Gastroesophageal sphincter (tissue), 4 donors: ENCODE data around the gene MREG. TPM values are rescaled to one million over a fixed set of nuclear protein-coding genes. Genes with fewer than 3 reads are reported as not detected.

ENCODE experiments used
- ATAC-seq: fragments of 150-250 bp; one replicate; pipeline ENCODE4 v1.9.1; 2016; ENCODE audit warnings: mild to moderate bottlenecking, moderate library complexity
- H3K27ac ChIP-seq, 4 donors: fragments of 200-600 bp; sonication (generic) in 3 of 4; 1 replicate in 3 of 4; 2 replicates in 1 of 4; pipeline ENCODE4 v1.5.1; 2016 to 2019
- H3K27me3 ChIP-seq: fragments of 200-600 bp; sonication (generic); one replicate; pipeline ENCODE4 v1.5.1; 2019
- H3K36me3 ChIP-seq, 2 donors: fragments of 200-600 bp; sonication (generic); one replicate each; pipeline ENCODE4 v1.5.1; 2019; ENCODE audit warnings: control low read depth in 1 of 2
- H3K4me1 ChIP-seq, 3 donors: fragments of 200-600 bp; sonication (generic); 1 replicate in 2 of 3; 2 replicates in 1 of 3; pipeline ENCODE4 v1.5.1; 2016 to 2019; ENCODE audit warnings: control low read depth in 2 of 3
- H3K4me3 ChIP-seq, 2 donors: fragments of 200-600 bp; sonication (generic); one replicate each; pipeline ENCODE4 v1.5.1; 2019; ENCODE audit warnings: mild to moderate bottlenecking in 1 of 2, moderate library complexity in 1 of 2
- H3K9me3 ChIP-seq, 3 donors: fragments of 200-600 bp; sonication (generic); one replicate each; pipeline ENCODE4 v1.5.1; 2017 to 2019; ENCODE audit warnings: control low read depth in 2 of 3
- CTCF ChIP-seq, 4 experiments: fragments of 200-600 bp in 2 of 4; fragments of 450-650 bp in 2 of 4; sonication (generic) in 1 of 4; IDR thresholded peaks; one replicate each; pipeline ENCODE4 v1.5.1; 2017 to 2019; ENCODE audit warnings: antibody characterized with exemption in 4 of 4, mild to moderate bottlenecking in 2 of 4, moderate library complexity in 2 of 4
- EP300 ChIP-seq: sonication (generic); formaldehyde crosslinking; IDR thresholded peaks from one replicate; pipeline ENCODE4 v1.6.1; 2017; ENCODE audit warnings: antibody characterized with exemption, mild to moderate bottlenecking
- POLR2A ChIP-seq, 2 donors: fragments of 450-650 bp; IDR thresholded peaks; one replicate each; pipeline ENCODE4 v1.6.1; 2017; ENCODE audit warnings: antibody characterized with exemption in 2 of 2, mild to moderate bottlenecking in 2 of 2, moderate library complexity in 1 of 2
- POLR2AphosphoS5 ChIP-seq: sonication (generic); formaldehyde crosslinking; IDR thresholded peaks from one replicate; pipeline ENCODE4 v1.6.1; 2017; ENCODE audit warnings: antibody characterized with exemption
- WGBS, 2 donors: methylation state at CpG; one replicate each; pipeline ENCODE4 v1.1.5; 2018; ENCODE audit warnings: low coverage in 1 of 2; 5-methylcytosine and 5-hydroxymethylcytosine counted together
- total RNA-seq, 4 donors: library from RNA; depleted of rRNA; stranded (reverse); fragments of >200 nt; gene quantifications; one replicate each; pipeline ENCODE4 v1.1.0, GENCODE V29; 2016

MREG gene
- total RNA-seq, 4 donors from 2014 or later = 0.40 to 3.3 (median 0.54) TPM

GRCh38 chr2:215969131-215969841, 44.1 kb downstream of the MREG start:
- Histone ChIP-seq H3K36me3 (no peaks in the 10 kb centered on the region), H3K4me3 (no peak overlapping the region), H3K27me3 (no peaks in the 10 kb centered on the region), H3K4me1 (no peaks in the 10 kb centered on the region), H3K27ac (no peak overlapping the region), H3K9me3 (no peaks in the 10 kb centered on the region)
- ATAC-seq = no peak
- WGBS, 2 donors = 88% methylated on average over 5 of the region's 6 CpGs
- no peak for TF ChIP-seq EP300
- TF ChIP-seq POLR2A (IDR thresholded peaks at IDR 0.05) = no peak
- no peak for TF ChIP-seq CTCF (IDR thresholded peaks at IDR 0.05)
- TF ChIP-seq POLR2AphosphoS5 = no peak

GRCh38 chr2:215968499-215968898, 44.9 kb downstream of the MREG start:
- H3K36me3 ChIP-seq = no peaks in the 10 kb centered on the region
- no peaks in the 10 kb centered on the region for H3K27me3 ChIP-seq
- ATAC-seq = no peak
- H3K4me1 ChIP-seq = no peaks in the 10 kb centered on the region
- no peak overlapping the region for H3K27ac ChIP-seq
- 95 to 100% methylated on average over 2 of the region's 3 CpGs for WGBS, 2 donors
- no peaks in the 10 kb centered on the region for H3K9me3 ChIP-seq
- H3K4me3 ChIP-seq = no peak overlapping the region
- TF ChIP-seq POLR2AphosphoS5 = no peak
- no peak for TF ChIP-seq EP300
- TF ChIP-seq CTCF (IDR thresholded peaks at IDR 0.05) = no peak
- no peak for TF ChIP-seq POLR2A (IDR thresholded peaks at IDR 0.05)

GRCh38 chr2:215967590-215968378, 45.6 kb downstream of the MREG start:
- no peak overlapping the region for H3K4me3 ChIP-seq
- no peaks in the 10 kb centered on the region for H3K4me1 ChIP-seq
- no peaks in the 10 kb centered on the region for H3K9me3 ChIP-seq
- no peak for ATAC-seq
- H3K27me3 ChIP-seq = no peaks in the 10 kb centered on the region
- whole genome bisulfite sequencing, 2 donors = 79 to 83% methylated on average over 3 of the region's 3 CpGs
- H3K36me3 ChIP-seq = no peaks in the 10 kb centered on the region
- H3K27ac ChIP-seq = no peak overlapping the region
- TF ChIP-seq EP300 = no peak

GRCh38 chr2:215966951-215967350, 46.4 kb downstream of the MREG start:
- no peaks in the 10 kb centered on the region for H3K36me3 ChIP-seq
- 80 to 81% methylated on average over 3 of the region's 3 CpGs for WGBS, 2 donors
- H3K4me3 ChIP-seq = no peak overlapping the region
- TF ChIP-seq POLR2AphosphoS5 = no peak
- TF ChIP-seq POLR2A (IDR thresholded peaks at IDR 0.05) = no peak
- no peak for TF ChIP-seq CTCF (IDR thresholded peaks at IDR 0.05)
- TF ChIP-seq EP300 = no peak
- H3K27ac ChIP-seq = no peak overlapping the region
- no peak for ATAC-seq
- H3K27me3 ChIP-seq = no peaks in the 10 kb centered on the region
- H3K9me3 ChIP-seq = no peaks in the 10 kb centered on the region
- no peaks in the 10 kb centered on the region for H3K4me1 ChIP-seq

GRCh38 chr2:215966274-215966673, 47.1 kb downstream of the MREG start:
- Histone ChIP-seq H3K27me3 (no peaks in the 10 kb centered on the region), H3K4me3 (no peak overlapping the region), H3K4me1 (no peaks in the 10 kb centered on the region), H3K27ac (no peak overlapping the region), H3K9me3 (no peaks in the 10 kb centered on the region), H3K36me3 (no peaks in the 10 kb centered on the region)
- ATAC-seq = no peak
- 43 to 75% methylated on average over 2 to 4 of the region's 4 CpGs for WGBS, 2 donors
- TF ChIP-seq POLR2A (IDR thresholded peaks at IDR 0.05) (no peak), POLR2AphosphoS5 (no peak), CTCF (IDR thresholded peaks at IDR 0.05) (no peak), EP300 (no peak)
